ENCODE data around the gene LRRC47. TPM values are rescaled to one million over a fixed set of nuclear protein-coding genes. Genes with fewer than 3 reads are reported as not detected.

LRRC47 gene
- total RNA-seq, 1 donor from 2014 or later = 52.3 TPM

DNA sequence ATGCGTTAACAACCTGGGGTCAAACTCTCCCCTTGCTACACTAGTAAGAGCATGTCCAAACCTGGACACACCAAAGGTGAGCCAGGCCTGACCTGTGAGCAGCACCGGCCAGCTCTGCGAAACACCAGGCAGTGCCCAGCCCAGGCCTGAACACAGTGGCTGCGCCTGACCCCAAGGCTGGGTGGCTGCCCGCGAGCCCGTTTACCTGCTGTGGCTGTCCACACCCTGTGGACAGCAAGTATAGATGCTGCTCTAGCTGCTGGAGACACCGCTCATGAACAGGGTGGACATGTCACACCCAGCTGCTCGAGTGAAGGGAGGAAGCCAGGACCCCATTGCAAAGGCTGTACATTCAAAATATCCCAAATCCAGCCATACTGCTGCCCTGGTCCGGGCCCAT, 51.7 kb downstream of the LRRC47 start:
- DNase-seq (ENCODE audit: extremely low spot score, unreplicated experiment) = no peak
- Mint-ChIP-seq H3K4me1 (ENCODE audit: unreplicated experiment) (peaks cover 24% of the 10 kb centered on the region), H3K36me3 (ENCODE audit: unreplicated experiment) (peaks cover 13% of the 10 kb centered on the region), H3K9me3 (ENCODE audit: unreplicated experiment) (no peaks in the 10 kb centered on the region), H3K4me3 (ENCODE audit: unreplicated experiment) (no peak overlapping the region), H3K27me3 (ENCODE audit: unreplicated experiment) (peaks cover 5% of the 10 kb centered on the region), H3K27ac (ENCODE audit: unreplicated experiment) (no peak overlapping the region)
- TF ChIP-seq, protein P1, sequence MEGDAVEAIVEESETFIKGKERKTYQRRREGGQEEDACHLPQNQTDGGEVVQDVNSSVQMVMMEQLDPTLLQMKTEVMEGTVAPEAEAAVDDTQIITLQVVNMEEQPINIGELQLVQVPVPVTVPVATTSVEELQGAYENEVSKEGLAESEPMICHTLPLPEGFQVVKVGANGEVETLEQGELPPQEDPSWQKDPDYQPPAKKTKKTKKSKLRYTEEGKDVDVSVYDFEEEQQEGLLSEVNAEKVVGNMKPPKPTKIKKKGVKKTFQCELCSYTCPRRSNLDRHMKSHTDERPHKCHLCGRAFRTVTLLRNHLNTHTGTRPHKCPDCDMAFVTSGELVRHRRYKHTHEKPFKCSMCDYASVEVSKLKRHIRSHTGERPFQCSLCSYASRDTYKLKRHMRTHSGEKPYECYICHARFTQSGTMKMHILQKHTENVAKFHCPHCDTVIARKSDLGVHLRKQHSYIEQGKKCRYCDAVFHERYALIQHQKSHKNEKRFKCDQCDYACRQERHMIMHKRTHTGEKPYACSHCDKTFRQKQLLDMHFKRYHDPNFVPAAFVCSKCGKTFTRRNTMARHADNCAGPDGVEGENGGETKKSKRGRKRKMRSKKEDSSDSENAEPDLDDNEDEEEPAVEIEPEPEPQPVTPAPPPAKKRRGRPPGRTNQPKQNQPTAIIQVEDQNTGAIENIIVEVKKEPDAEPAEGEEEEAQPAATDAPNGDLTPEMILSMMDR (IDR thresholded peaks at IDR 0.05) = no peak

DNA sequence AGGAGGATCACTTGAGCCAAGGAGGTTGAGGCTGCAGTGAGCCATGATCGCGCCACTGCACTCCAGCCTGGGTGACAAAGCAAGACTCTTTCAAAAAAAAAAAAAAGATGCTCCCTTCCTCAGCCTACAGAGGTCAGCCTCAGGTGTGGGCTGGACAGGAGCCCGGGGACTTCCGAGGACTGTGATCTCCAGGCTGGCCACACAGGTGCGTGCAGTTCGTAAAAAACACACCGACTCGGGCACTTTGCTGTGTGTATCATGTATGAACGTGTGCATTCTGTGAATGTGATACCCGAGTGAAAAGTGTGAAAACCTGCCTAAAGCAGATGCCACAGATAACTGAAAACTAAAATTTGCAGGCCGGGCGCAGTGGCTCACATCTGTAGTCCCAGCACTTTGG, 52.5 kb downstream of the LRRC47 start:
- no peak for DNase-seq (ENCODE audit: extremely low spot score, unreplicated experiment)
- Mint-ChIP-seq H3K27me3 (ENCODE audit: unreplicated experiment) (no peaks in the 10 kb centered on the region), H3K27ac (ENCODE audit: unreplicated experiment) (no peak overlapping the region), H3K4me1 (ENCODE audit: unreplicated experiment) (peaks cover 24% of the 10 kb centered on the region), H3K9me3 (ENCODE audit: unreplicated experiment) (no peaks in the 10 kb centered on the region), H3K36me3 (ENCODE audit: unreplicated experiment) (peaks cover 13% of the 10 kb centered on the region), H3K4me3 (ENCODE audit: unreplicated experiment) (no peak overlapping the region)
- TF ChIP-seq, protein P1 (IDR thresholded peaks at IDR 0.05) = no peak

DNA sequence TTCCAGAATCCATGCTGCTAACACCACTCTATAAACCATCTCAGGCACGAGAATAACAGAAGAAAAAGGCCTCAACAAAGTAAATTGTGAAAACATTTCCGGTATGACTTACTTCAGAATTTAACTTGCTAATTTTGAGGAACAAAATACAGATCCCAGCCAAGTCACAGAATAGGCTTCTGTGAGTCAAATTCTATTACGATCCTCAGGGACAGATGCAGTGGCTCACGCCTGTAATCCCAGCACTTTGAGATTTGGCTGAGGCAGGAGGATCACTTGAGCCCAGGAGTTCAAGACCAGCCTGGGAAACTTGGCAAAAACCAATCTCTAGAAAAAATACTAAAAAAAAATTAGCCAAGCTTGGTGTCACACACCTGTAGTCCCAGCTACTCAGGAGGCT, 52.9 kb downstream of the LRRC47 start:
- Mint-ChIP-seq H3K27me3 (ENCODE audit: unreplicated experiment) (no peaks in the 10 kb centered on the region), H3K4me3 (ENCODE audit: unreplicated experiment) (no peak overlapping the region), H3K27ac (ENCODE audit: unreplicated experiment) (no peak overlapping the region), H3K9me3 (ENCODE audit: unreplicated experiment) (no peaks in the 10 kb centered on the region), H3K36me3 (ENCODE audit: unreplicated experiment) (peaks cover 13% of the 10 kb centered on the region), H3K4me1 (ENCODE audit: unreplicated experiment) (peaks cover 24% of the 10 kb centered on the region)
- TF ChIP-seq, protein P1 (IDR thresholded peaks at IDR 0.05) = no peak
- DNase-seq (ENCODE audit: extremely low spot score, unreplicated experiment) = no peak

DNA sequence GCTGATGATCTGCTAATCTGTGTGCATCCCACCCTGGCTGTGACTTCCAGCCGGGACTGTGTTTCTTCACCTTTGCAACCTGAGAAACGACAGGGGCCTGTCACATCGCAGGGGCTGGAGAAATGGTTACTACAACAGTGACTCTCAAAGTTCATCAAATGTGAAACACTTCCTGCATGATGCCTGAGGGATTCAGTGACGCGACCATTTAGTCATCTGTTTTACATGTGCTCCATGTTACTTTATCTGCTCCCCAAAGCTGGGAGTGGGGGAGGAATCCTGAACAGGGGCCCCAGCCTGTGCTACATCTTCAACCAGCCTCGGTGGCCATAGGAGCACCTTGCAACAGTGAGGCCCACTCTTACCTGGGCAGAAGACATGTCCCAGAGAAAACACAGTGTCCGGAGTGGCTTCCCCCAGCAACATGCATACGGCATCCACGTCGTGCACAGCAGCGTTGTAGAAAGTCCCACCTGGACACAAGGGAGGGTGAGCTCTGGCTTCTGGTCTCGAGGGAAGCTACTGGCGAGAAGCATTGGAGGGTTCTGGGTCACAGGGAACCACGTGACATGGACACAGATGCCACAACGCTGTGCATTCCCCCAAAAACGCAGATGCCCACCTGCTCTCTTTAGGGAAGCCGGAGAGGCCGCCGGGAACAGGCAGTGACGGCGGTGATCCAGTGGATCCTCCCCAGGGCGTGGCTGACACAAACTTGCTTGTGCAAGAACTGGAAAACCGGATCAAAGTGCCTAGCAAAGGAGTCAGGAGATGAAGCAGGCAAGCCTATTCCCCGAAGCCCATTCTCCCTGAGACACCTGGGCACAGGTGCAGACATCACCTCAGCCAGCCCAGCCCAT, 53.6 kb downstream of the LRRC47 start:
- H3K4me3 Mint-ChIP-seq (ENCODE audit: unreplicated experiment) = no peak overlapping the region
- peaks cover 16% of the 10 kb centered on the region for H3K36me3 Mint-ChIP-seq (ENCODE audit: unreplicated experiment)
- H3K9me3 Mint-ChIP-seq (ENCODE audit: unreplicated experiment) = no peaks in the 10 kb centered on the region
- TF ChIP-seq, protein P1 (IDR thresholded peaks at IDR 0.05) = no peak
- H3K27me3 Mint-ChIP-seq (ENCODE audit: unreplicated experiment) = no peaks in the 10 kb centered on the region
- H3K4me1 Mint-ChIP-seq (ENCODE audit: unreplicated experiment) = peaks cover 20% of the 10 kb centered on the region
- H3K27ac Mint-ChIP-seq (ENCODE audit: unreplicated experiment) = no peak overlapping the region
- no peak for DNase-seq (ENCODE audit: extremely low spot score, unreplicated experiment)

DNA sequence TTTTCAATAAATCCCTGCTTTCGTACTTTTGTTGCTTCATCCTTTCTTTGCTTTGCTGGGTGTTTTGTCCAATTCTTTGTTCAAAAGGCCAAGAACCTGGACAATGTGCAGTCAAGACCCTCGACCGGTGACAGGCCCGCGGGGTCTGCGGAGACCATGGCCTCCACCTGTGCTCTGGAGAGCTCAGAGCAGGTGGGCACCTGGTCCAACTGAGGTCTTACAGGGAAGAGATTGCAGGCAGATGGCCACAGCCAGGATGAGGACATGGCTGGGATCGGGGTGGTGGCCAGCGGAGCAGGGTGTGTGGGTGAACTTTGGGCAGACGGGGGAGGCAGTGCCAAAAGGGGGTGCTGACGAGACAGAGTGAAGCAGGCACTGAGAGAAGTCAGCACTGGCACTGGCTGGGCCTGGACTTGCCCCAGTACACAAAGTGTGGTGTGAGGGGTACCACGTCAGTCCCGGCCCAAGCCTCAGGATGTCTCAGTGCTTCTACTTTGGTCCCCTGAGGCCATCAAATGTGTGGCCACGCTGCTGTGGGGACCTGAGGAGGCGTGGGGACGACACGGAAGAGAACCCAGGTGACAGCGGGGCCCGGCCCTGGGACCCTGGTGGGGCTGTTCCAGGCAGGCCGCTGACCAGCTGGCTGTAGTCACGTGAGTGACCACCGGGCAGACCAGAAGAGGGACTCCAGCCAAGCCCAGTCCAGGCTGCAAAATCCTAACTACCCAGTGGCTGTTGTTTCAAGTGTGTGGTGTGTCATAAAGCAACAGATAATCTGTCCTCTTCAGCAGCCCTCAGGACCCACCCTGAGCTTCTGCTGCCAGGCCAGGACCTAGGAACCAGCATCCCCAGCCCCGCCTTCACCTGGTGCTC, 54.5 kb downstream of the LRRC47 start:
- no peak overlapping the region for H3K27ac Mint-ChIP-seq (ENCODE audit: unreplicated experiment)
- H3K4me1 Mint-ChIP-seq (ENCODE audit: unreplicated experiment) = peaks cover 20% of the 10 kb centered on the region
- no peak for DNase-seq (ENCODE audit: extremely low spot score, unreplicated experiment)
- no peak overlapping the region for H3K4me3 Mint-ChIP-seq (ENCODE audit: unreplicated experiment)
- H3K36me3 Mint-ChIP-seq (ENCODE audit: unreplicated experiment) = peaks cover 22% of the 10 kb centered on the region
- H3K9me3 Mint-ChIP-seq (ENCODE audit: unreplicated experiment) = no peaks in the 10 kb centered on the region
- H3K27me3 Mint-ChIP-seq (ENCODE audit: unreplicated experiment) = no peaks in the 10 kb centered on the region
- TF ChIP-seq, protein P1 (IDR thresholded peaks at IDR 0.05) = no peak
